HG02571 (cell line): ENCODE results near the gene PNKD.

Experiments
- ATAC-seq: cut with Tn5 transposase; IDR thresholded peaks from one replicate; pipeline ENCODE4 v1.9.1; 2021; ENCODE audit warnings: mild to moderate bottlenecking, moderate library complexity; ENCODE audit not compliant: unreplicated experiment

PNKD gene

DNA sequence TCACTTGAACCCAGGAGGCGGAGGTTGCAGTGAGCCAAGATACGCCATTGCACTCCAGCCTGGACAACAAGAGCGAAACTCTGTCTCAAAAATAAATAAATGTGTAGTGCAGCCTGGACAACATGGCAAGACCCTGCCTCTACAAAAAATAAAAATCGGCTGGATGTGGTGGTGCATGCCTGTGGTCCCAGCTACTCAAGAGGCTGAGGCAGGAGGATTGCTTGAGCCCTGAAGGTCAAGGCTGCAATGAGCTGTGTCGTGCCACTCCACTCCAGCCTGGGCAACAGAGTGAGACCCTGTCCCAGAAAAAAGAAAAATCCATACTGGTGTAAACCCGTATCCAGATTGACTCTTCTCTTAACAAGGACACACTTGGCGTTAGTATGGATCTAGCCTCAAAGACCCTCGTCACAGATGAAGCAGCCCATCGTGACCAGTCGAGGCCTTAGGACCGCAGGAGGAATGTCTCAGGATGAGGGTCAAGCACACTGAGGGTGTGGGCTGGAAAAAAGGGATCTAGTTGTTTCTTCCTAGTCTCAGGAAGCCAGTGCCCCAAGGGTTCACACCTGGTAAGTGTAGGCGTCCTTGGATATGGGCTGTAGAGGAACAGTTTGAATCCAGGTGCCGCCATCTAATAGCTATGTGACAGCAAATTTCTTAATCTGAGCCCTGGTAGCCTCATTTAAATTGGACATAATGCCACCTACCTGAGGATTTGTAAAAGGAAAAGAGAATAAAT, 13.5 kb upstream of the PNKD start:
- no peak for ATAC-seq

DNA sequence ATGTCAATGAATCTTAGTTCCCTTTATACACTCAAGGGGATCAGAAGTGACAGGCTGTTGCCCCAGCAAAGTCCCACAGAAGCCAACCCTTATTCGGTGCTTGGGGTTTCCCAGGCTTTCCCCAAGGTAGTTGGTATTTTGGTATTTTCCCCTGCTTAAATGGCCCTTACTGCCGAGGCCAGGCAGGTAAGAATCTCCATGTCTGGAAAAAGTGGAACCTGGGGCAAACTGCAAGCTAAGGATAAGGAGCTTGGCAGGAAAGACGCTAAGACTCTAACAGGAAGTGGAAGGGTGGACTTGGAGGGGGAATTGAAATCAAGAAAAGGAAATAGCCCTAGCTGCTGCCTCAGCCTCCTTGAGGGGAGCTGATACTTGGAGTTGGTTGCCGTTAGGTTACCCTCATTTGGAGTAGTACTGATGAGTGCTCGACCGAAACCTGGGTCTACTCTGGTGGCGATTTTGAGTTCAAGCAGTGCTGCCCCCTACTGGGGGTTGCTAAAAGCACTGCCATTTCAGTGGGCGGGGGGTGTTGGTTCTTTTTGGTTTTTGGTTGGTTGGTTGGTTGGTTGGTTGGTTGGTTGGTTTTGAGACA, 12.8 kb upstream of the PNKD start:
- ATAC-seq: peak; percentile 59

DNA sequence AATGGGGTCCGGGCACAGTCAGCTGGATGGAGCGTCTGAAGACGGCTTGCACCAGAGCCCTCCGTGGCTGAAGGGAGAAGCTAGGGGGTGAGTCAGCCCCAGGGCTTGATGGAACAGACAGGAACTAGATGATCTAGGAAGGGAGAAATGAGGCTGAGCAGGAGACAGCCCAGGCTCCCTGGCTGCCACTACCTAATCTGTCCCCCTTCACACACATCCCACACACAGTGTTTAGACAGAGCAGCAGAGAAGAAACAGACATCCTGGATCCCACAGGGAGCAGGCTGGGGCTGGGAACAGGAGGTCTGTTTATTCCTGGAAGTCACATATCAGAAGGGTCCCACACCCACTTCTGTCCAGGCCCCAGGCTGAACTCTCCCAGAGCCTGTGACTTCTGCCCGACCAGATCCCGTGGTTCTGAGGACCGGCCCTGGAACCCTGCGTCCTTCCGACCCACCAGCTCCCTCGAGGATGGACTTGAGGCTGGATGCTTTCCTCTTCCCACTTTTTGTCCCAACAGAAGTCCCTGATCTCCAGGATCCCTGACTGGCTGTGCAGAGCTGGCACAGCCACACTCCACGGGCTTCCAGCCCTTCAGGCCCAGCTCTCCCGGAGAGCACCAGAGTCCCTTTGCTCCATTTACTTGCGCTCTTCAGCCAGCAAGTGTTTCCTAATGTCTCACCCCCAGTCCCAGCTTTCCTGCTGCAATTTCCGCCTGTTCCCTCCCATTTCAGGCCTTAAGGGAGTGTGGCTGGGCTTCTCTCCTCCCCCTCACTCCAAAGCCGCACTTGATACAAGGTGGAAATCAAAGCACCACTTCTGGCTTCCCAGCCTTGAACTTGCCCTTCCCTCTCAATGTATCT, 11.0 kb upstream of the PNKD start:
- no peak for ATAC-seq

DNA sequence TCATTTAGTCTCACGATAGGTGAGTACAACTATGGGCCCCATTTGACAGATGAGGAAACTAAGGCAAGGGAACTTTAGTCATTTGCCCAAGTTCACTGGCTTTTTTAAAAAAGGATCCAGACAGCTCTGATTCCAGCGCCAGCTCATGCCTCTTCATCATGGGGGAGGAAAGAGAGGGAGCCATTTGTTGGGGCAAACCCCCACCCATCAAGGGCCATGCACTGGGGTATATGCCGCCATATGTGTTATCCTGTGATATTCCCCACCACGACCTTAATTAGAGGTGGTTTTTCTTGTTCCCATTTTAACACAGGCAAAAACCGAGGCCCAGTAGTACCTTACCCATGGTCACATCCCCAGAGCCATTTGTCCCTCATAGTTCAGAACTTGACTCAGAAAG, 10.2 kb upstream of the PNKD start:
- no peak for ATAC-seq

DNA sequence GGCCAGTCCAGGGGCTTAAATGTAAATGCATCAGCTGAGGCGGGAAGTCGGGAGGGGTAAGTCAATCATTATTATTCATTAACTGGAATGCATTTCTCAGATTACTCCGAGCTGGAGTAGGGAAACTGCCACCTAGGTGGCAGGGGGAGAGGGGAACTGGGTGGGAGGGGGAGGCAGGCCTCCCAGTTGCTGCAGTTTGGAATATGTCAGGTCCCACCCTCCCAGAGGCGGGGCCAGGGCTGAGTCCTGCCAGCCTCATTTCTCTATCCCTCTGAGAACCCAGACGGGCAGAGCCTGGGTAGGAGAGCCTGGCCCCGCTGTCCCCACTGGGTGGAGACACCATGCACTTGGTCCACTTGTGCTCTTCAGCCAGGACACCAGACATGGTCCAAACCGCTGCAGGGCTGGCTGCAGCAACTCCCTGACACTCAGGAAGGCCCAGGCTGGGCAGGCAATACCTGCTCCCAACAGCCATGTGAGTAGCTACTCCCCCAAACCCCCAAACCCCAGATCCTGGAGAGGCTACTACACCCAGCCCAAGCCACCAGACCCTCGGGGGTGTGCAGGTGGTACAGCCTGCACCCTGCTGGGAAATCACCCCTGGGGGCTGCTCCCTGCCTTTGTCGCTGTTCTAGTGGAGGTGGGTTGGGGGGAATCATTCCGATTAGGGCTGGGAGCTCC, 9.4 kb upstream of the PNKD start, which contains the start of gene GPBAR1:
GPBAR1 (plus strand) TSS at position 274 of the 681 bp plus-strand sequence. CDS start 1,710 bp downstream, outside the sequence.
- no peak for ATAC-seq

DNA sequence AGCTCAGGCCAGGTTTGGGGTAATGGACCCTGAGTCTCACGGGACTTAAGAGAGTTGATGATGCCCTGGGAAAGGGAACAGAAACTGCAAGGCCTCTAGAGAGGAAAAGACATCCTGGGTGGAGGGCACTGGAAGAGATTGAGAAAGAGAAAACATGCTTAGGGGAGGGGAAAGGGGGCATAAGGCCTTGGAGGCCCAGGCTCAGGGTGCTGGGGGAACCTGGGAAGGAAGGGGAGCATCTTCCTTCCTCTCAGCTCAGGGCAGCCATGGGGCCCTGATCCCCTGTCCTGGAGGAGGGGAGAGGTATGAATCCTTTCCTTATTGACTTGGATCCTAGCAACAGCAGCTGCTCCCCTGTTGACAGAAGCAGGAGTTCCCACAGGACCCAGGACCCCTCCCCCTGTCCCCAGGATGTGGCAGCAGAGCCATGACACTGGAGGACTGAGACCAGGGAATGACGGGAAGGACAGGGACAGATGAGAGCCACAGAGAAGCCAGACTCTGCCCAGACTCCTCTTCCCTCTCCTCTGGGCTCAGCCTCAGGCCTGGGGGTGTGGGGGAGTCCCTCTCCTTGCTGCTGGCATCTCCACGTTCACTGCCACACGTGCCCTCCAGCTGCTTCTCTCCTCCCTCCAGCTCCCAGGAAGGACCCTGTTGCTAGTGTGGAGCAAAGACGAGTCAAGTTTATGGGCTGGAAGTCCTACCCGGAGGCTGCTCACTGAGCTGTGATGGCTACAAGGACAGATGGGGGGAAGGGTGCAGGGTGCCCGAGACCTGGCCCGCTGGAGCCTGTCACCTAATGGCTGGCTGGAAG, 8.7 kb upstream of the PNKD start:
- no peak for ATAC-seq

DNA sequence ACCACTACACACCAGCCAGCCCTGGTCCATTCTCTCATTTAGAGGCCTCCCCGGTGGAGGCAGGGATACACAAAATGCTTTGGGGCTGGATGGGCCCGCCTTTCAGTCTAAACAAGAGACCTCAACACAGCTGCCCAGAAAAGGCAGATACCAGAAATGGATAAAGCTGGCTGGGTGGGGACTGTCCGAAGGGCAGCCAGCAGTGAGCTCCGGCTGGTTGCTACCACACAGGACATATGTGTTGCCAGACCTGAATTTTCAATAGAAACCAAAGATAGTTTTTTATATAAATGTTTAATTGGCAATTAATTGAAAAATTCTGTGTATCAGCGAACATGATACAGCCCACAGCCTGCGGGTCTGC, 8.1 kb upstream of the PNKD start:
- ATAC-seq: no peak

DNA sequence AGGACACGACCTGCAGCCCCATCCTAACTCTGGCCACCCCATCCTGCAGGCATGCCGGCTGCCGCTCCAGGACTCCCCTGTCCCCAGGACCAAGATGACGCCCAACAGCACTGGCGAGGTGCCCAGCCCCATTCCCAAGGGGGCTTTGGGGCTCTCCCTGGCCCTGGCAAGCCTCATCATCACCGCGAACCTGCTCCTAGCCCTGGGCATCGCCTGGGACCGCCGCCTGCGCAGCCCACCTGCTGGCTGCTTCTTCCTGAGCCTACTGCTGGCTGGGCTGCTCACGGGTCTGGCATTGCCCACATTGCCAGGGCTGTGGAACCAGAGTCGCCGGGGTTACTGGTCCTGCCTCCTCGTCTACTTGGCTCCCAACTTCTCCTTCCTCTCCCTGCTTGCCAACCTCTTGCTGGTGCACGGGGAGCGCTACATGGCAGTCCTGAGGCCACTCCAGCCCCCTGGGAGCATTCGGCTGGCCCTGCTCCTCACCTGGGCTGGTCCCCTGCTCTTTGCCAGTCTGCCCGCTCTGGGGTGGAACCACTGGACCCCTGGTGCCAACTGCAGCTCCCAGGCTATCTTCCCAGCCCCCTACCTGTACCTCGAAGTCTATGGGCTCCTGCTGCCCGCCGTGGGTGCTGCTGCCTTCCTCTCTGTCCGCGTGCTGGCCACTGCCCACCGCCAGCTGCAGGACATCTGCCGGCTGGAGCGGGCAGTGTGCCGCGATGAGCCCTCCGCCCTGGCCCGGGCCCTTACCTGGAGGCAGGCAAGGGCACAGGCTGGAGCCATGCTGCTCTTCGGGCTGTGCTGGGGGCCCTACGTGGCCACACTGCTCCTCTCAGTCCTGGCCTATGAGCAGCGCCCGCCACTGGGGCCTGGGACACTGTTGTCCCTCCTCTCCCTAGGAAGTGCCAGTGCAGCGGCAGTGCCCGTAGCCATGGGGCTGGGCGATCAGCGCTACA, 7.4 kb upstream of the PNKD start:
- no peak for ATAC-seq

DNA sequence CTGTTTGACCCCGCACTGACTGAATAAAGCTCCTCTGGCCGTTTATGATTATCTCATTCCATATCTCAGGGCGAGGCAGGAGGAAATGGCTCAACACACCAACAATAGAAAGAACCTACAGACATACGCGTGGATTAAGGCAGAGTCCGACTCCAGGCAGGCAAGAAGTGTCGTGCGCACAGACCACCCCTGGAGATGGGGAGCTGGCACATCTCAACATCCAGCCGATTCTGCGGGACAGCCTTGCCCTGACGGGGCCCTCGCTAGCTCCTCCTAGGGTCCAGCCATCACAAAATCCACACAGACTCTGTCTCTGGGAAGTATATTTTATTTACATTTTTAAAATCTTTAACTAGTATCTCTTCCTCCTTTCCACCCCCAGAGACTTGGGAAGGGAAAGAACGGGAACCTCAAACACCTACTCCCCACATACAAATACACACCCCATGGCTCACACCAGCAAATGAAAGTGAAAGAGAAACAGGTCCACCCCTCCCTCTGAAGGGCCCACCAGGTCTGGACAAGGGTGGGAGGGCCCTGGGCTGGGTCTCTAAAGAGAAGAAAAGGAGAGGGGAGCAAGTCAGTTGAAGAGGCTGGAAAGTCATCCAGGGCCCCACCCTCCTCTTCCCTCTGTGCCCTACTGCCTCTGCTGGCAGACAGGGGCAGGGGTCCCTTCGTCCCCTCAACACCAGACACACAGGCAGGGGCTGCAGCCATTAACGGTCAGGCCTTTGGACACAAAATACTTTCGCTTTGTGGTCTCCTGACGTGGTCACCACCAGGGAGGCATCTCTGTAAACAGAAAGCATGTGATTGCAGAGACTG, 6.3 kb upstream of the PNKD start:
- ATAC-seq: no peak

DNA sequence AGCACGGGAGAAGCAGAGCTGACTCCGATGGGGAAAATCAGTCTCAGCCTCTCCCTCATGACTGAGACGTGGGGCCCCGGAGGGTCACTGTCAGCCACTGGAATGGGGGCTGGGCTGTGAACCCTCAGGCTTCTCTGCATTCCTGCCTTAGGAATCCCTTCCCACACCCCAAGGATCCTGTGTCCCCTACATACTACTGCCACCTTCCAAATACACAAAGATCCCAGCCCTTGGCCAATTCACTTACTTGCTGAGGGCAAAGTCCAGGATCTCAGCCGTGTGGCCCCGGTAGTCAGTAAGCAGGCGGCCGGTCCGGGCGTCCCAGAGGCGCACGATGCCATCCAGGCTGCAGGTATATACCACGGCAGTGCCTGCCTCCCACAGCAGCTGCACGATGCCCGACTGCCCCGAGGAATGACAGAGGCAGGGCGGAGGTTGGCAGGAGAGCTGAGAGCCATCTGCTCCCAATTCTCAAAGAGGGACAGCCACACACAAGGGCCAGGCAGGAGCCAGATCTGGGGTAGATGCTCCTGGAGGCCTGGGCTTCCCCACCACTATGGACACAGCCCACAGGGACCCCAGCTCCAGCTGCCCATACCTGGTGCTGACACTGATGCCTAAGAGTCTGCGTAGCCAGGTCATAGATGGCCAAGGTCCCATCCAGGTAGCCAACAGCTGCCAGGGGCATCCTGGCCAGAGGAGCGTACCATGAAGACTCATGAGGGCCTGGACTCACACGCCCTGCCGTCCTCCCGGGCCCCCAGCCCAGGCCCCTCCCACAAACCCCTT, 5.4 kb upstream of the PNKD start:
- no peak for ATAC-seq

DNA sequence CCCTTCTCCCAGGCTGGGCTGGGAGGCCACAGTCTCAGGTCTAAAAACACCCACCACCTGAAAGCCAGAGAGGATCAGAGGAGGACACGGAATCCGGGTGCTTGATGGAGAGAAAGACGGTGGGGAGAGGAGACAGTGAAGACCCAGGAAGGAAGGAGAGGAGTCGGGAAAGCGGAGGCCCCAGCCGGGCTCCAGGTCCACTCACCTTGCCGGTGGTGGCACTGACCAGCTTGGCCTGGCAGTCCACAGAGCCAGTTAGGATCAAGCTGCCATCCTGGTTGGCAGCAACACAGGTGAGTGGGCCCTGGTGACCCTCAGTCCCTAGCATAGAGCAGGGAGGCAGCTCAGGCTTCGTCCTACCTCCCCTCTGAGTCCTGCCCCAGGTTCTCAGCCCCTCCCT, 4.7 kb upstream of the PNKD start:
- no peak for ATAC-seq

DNA sequence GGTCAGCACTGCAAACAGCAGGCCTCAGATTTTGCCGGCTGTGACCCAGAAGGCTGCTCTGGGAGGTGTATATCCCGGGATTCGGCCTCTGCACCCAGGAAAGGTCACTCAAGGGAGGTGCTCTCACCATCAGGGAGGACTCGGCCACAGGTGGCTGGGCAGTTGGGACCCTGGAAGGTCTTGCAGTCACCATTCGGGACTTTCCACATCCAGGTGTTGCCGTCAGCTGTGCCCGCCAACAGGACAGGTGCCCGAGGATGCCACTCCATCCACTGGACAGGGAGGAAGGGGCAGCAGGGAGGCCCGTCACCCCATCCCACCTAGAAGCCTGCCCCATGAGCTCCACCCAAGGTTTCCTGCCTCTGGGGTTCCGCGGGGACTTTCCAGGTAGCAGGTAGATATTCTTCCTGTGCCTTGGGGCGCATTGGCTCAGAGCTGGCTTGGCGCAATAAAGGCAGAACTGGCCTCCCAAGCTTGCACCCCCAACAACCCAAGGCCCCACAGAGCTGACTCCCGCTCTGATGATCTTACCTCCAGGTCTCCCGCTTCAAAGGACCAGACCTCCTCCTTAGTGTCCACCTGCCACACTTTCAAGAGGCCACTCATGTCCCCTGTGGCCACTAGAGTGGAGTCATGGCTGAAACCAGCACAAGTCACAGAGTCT, 3.9 kb upstream of the PNKD start:
- ATAC-seq: no peak

DNA sequence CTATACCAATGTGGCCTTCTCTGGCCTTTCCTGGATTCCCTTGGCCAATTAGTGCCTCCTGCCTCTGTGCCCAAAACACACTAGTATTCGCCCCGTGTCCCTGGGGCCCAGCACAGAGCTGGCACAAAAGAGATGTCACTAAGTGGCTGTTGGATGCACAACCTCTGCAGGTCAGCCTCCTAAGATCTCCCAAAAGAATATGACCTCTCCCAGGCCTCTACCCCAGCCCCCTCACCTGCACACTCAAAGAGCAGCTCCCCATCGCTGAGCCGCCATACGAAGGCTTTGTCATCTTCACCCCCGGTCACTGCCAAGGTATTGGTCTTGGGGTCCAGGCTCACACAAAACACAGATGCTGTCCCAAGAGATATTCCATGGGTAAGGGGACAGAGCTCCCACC, 3.1 kb upstream of the PNKD start:
- ATAC-seq: no peak

DNA sequence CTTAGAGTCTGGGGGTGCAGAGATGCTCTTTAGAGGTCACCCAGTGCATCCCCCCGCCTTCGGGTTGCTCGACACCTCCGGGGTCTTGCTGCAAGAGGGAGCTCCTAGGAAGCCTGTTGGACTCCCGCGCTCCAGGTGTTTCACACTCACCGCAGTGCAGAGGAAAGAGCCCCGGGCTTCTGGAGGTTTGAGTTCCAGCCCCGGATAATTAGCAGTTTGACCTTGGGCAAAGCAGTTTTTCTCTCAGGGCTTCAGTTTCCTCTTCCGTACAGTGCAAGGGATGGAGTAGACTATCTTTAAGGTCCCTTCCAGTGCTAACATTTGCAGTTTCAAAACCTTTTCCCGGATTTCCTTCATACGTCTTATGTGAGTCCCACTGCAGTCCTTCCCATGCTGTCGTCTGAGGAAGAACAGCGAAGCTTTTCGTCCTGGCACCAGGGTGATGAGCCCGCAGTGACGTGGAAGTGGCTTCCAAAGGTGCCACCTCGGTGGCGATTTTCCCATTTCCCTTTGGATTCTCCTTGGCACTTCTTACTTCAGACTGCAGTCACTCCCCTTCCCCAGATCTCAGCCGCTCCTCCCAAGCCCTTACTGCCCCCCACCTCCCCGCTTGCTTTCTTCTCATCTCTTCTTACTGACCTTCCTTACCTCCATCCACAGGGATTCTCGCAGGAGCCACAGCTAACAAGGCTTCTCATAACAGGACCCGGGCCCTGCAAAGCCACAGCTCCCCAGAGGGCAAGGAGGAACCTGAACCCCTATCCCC, 585 bp downstream of the PNKD start:
- ATAC-seq: no peak

DNA sequence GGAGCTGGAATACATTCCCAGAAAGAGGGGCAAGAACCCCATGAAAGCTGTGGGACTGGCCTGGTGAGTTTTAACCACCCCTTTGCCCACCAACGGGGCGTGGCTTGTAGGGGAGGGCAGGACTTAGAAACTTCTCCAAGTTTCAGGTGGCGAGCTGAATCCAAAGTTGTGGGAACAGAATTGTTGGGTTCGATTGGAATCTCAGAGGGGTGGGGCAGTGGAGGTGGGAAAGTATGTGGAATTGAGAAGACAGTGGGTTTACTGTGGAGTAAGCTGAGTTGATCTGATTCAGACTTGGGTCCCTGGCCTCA, 1.1 kb downstream of the PNKD start:
- ATAC-seq: no peak

DNA sequence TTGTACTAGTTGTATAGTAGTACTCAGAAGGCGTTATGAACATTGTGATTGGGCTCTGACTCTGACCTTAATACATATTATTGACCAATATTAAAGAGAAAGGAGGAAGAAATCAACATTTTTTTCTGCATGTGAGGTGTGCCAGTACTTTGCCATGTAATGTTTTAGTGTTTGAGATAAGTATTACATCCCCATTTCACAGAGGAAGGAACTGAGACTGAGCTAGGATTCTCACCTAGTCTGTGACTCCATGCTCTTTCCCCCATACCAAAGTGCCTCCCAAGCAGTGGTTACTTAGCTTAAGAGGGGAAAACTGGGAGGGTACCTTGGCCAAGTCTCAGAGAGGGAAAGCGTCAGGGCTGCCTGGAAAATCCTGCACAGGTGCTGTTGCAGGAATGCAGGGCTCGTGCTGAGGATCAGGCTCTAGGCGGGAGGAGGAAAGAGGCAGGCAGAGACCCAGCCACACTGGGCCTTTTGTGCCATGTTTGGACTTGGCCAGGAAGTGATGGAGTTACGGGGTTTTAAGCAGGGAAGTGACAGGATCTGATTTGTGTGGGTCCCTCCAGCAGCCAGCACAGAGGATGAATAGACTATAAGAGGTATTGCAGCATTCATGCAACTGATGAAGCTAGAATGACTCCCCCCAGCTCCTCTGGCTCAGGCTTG, 1.7 kb downstream of the PNKD start:
- ATAC-seq: no peak
